ENCODE data around the gene DLG4.

The DLG4 gene

DNA sequence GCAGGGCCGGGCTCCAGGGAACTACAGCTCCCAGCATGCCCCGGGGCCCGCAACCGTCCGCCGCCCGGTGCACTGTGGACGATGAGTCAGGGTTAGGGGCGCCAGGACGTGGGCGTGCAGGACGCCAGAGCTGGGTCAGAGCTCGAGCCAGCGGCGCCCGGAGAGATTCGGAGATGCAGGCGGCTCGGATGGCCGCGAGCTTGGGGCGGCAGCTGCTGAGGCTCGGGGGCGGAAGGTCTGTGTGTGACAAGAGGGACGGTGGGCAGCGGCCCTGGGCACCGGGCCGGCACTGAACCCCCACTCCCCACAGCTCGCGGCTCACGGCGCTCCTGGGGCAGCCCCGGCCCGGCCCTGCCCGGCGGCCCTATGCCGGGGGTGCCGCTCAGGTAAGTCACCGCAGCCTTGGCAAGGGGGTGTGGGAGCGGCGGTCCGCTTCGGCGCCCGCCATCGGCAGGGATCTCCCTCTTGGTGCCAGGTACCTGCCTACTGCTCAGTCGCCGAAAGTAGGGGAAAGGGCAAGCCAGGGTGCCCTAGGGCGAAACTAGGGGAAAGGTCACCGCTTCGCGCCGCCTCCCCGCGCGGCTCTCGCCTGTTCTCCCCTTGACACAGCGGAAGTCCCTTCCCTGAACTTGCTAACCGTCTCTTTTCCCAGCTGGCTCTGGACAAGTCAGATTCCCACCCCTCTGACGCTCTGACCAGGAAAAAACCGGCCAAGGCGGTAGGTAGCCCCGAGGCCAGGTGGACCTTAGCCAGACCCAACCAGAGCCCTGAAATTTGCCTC lies at the start of gene DLG4, which contains the start of gene ACADVL:
Gene DLG4 (minus strand): TSS at position 25 of the 781 bp plus-strand sequence.
Gene ACADVL (plus strand): TSS at position 127 of the 781 bp plus-strand sequence. CDS start 47 bp downstream, at position 174.
- DNase-seq (ENCODE audit: low read depth), result peak; percentile 94

DNA sequence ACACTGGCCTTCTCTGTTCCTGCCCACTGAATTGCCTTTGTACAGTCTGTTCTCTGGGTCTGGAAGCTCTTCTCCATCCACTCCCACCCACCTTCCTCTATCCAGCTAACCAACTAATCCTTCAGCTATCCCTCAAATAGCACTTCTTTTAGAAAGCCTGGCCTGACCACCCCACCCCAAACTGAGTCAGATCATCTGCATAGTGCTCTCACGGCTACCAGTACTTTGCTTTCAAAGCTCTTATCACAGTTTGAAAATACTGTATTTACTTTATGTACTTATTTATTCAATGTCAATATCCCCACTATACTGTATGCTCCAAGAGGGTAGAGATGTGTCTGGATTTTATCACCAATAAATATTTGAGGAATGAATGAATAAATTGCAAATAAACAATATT lies 47.1 kb upstream of the DLG4 start:
- DNase-seq (ENCODE audit: low read depth), result peak; percentile 76

DNA sequence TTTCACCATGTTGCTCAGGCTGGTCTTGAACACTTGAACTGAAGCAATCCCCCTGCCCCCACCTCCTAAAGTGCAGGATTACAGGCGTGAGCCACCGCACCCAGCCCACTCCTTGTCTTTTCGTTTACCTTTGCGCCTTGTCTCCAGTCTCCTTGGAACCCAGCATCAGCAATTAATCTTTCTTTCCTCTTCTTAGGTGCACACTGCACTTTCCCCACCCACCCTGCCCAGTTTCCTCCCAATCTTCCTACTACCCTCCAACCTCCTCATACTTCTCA lies 44.1 kb upstream of the DLG4 start:
- DNase-seq (ENCODE audit: low read depth), result no peak

DNA sequence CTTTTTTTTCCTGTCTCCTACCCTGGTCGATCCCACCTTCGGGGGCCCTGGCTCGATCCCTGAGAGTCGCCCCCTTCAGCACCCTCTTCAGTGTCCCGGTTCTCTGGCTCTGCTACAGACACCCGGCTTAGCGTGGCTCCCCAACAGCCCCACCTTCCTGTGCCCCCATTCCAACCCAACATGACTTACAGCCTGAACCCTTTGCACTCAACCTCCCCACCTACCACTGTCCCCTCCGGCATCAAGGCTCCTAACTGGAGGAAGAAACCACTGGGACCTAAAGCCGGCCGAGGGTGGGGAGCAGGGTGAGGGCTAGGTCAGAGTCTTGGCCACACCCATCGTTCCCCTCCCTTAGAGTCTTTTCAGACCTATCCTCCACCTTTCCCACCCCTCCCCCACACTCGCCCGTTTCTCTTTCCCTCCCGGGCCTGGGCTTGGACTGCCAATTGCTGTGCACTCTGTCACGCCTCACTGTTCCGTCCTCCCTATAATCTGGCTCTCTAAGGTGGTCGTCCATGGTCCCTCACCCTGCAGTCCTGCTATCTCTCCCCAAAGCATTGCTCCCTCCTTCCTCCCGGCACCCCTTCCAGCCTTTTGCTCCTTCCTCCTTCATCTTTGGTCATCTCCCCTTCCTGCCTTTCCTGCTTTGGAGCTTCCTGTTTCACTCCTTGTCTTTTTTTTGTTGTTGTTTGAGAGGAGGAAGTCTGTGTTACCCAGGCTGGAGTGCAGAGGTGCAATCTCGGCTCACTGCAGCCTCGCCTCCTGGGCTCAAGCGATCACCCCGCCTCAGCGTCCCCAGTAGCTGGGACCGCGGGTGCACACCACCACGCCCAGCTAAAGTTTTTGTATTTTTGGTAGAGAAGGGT lies 43.5 kb upstream of the DLG4 start:
- no peak for DNase-seq (ENCODE audit: low read depth)

DNA sequence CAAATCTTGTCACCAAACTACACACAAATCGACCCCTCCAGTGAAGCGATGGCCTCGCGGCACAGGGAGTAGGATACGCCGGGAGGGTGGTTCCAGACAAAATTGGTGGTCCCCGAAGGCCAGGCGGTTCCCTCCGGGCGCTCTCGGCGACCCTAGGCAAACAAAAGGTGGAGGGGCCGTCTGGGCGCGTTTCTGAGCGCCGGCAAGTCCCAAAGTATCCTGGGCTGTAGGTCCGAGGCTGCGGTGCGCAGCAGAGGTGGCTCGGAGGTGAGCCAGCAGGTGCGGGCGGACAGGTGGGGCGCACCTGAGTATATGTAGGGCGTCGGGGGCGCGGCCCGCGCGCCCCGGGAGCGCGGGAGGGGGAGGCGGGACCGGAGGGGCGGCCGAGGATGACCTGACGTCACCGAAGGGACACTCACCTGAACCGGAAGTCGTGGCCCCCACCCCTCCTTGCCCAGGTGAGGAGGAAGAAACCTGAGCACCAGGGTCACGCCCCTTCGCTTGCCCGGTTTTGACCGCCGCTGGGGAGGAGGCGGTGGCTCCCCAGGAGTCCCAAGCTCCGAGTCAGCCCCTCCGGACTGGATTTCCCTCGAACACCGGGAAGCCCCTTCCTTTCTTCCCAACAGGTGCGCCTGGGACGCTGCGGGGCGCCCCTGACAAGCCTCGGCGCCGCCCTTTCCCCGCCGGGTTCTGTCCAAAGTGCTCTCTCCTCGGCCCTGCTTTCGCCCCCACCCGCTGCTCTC lies 42.7 kb upstream of the DLG4 start, which contains the start of gene CLDN7:
Gene CLDN7 (minus strand): TSS at position 287 of the 743 bp plus-strand sequence. CDS start 435 bp downstream, outside the sequence.
- DNase-seq (ENCODE audit: low read depth), result no peak

DNA sequence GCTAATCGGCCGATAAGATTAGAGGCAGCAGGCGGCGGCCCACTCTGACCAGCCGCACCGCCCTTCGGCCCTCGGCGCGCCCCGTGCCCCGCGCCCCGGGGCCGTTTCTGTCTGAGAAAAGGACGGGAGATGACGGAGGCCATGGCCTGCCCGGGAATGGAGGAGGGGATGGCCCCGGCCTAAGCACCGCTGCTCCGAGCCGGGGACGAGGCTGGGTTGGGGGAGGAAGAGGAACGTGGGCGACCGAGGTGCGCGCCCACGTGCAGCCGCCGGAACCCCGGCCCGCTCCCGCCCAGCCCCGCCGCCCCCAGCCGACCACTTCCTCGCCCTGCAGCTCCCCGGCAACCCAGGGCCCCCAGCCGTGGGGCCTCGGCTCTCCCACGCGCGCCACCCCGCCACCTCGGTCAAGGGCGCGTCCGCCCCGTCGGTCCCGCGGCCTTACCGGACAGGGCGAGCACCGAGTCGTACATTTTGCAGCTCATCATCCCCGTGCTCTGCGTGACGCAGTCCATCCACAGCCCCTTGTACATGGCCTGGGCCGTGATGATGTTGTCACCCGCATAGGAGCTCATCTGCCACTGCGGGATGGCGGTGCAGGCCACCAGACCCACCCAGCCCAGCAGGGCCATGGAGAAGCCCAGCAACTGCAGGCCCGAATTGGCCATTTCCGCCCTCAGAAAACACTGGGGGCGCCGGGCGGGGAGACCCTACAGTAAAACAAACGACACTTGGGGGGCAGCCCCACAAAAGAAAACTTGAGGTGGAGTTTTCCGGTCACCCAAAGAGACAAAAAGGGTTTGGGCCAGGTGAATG lies 41.9 kb upstream of the DLG4 start:
- DNase-seq (ENCODE audit: low read depth), result no peak

DNA sequence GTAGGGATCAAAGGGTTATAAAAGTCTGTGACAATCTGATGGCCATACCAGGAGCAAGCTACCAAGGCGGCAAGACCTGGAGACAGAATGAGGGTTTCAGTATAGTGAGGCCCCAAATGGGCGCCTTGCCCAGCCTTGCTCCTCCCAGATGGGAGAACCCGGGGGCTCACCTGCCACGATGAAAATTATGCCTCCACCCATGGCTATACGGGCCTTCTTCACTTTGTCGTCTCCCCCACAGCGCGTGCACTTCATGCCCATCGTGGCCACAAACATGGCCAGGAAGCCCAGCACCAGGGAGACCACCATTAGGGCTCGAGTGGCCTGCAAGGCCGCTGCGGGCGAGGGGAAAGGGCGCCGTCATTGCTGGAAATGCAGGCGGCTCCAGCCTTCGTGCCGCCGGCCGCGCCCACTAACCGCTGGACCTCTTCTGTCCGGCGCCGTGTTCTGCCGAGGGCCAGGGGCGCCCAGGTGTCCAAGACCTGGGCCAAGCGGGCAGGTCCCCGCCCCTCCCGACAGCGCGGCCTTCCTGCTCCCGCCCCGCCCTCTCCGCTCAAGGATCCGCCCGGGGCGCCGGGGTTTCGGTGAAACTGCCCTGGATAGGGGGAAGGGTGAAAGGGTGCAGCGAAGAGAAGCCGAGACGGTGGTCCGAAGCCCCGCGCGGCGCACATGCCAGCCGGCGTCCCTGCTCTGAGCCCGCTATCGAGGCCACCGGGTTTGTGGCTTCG lies 41.2 kb upstream of the DLG4 start:
- no peak for DNase-seq (ENCODE audit: low read depth)

DNA sequence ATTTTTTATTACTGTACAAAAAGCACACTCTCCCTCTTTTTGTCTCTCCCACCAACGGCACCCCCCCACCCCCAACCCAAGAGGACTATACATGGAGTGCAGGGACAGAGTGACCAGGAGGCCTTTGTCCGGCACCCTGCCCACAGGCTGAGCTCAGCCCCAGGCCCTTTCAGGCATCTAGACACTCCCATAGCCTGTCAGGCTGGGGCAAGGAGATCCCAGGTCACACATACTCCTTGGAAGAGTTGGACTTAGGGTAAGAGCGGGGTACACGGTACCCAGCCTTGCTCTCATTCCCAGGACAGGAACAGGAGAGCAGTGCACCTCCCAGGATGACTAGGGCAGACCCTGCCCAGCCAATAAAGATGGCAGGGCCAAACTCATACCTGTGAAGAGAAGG lies 40.5 kb upstream of the DLG4 start:
- no peak for DNase-seq (ENCODE audit: low read depth)

DNA sequence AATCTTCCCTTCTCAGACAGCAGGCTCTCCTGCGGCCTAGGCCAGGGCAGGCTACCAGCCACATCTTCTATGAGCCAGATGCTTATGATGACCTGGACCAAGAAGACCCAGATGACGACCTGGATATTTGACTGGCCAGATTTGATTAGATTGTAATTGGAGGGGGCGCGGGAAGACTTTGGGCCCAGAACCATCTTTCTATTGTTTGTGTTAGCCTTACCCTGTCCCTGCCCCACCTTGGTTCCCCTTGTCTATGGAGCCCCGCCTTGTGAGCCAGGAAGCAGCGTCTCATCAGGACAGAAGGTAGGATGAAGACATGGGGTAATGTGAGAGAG lies 39.9 kb upstream of the DLG4 start:
- DNase-seq (ENCODE audit: low read depth), result no peak

DNA sequence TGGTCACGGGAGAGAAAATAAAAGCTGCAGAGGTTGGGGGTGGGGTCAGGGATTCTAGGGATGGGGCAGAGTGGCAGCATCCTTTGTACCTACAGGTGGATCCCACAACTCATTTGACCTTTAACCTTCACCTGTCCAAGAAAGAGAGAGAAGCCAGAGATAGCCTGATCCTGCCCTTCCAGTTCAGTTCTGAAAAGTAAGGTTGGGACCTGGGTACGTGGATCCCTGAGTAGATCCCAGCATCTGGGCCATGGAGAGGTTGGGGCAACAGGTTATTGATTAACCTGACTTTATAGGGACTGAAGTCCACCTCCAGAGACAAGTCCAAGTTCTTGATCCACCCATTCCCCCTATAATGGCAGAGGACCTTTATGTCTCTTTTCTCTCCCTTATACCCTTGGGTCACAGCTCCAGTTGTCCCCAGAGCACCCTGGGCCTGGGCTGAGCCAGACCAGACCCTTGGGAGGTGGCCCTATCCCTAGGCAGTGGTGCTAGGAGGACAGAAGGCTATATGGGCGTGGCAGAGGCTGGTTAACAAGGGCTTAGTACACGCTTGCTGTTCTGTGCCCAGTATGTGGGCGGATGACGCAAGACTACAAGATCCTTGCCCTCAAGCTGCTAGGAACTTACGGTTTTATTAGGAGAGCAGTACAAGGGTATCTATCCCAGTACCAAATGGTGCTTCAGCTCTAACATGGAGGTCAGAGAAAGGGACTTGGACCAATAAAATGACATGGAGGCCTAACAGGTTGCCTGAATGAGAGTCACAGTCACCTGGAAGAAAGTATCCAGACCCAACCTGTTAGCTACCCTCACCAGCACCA lies 39.3 kb upstream of the DLG4 start:
- DNase-seq (ENCODE audit: low read depth), result peak; percentile 28

DNA sequence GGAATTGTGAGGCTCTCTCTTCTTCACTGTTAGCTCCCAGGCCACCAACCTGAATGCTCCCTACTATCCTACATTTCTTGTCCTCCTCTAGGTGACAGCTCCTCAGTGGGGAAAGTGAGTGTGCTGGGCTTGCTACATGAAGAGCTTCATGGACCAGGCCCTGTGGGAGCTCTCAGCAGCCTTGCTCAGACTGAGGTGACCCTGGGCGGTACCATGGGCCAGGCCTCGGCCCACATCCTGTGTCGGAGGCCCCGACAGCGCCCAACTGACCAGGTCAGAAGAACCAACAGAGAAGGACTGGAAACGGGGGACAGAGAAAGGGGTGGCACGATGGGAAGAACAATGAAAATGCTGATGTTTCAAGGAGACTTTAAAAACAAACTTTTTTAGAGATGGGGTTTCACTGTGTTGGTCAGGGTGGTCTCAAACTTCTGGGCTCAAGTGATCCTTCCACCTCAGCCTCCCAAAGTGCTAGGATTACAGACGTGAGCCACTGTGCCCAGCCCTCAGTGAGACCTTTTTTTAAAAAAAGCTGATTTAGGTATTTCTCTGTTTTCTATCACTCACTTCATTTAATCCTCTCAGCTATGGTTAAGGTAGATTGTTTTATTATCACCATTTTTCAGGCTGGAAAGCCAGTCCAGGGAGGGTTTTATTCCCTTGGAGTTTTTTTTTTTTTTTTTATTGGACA lies 37.3 kb upstream of the DLG4 start:
- no peak for DNase-seq (ENCODE audit: low read depth)

DNA sequence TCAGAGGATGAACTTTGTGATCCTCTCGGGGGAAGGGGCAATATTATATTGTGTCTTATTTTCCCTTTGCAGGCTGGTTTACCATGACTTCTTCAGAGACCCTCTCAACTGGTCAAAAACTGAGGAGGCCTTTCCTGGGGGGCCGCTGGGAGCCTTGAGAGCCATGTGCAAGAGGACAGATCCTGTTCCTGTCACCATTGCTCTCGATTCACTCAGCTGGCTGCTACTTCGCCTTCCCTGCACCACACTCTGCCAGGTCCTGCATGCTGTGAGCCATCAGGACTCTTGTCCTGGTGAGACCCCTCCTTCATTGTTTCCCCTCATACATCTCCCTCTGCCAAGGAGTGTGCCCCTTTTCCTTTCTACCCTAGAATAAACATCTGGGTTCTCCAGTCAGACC lies 34.9 kb upstream of the DLG4 start:
- no peak for DNase-seq (ENCODE audit: low read depth)

DNA sequence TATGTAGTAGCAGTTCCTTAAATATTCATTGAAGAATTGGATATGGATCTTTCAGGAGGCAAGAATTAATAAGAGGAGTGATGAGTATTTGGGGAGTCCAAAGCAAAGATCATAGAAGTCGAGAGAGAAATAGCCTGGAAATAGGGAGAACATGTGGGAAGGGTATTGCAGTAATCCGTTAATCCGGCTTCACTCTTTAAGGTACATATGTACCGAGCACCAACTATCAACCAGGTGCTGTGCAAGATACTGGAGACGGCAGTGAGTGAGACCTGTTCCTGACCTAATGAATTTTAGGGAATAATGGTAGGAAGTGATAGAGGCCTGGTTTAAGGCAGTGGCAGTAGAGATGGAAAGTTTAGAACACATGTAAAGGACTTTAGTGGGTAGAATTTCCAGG lies 33.4 kb upstream of the DLG4 start:
- DNase-seq (ENCODE audit: low read depth), result no peak

DNA sequence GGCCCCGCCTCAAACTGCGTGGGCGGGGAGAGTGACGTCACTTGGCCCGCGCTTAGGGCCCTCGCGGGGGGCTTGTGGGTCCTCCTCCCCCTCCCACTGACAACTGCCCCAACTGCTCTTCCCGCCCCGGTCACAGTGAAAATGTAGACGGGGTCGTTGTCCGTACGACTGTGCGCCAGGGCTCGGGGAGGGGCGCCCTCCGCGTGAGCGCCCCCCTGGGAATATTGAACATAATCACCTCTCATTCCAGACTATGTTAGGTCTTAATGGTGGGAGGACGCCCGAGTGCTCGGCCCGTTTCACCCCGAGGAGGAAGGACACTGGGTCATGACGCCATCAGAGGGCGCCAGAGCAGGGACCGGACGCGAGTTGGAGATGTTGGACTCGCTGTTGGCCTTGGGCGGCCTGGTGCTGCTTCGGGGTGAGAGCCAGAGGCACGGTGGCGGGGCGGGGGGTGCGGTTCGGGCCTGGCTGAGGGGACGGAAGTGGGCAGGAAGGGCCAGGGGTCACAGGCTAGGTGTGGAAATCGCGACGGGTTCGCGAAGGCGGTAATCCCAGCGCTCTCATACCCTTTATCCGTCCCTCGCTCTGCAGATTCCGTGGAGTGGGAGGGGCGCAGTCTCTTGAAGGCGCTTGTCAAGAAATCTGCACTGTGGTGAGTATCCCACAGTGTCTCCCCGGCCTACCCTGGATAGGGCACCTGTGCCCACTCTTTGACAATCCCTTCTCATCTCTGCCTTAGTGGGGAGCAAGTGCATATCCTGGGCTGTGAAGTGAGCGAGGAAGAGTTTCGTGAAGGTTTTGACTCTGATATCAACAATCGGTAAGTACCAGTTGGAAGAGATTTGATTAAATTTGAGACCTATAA lies 32.8 kb upstream of the DLG4 start, which contains the start of gene ELP5:
Gene ELP5 (plus strand): TSS at position 40 of the 868 bp plus-strand sequence. CDS start 336 bp downstream, at position 376.
- DNase-seq (ENCODE audit: low read depth), result peak; percentile 96

DNA sequence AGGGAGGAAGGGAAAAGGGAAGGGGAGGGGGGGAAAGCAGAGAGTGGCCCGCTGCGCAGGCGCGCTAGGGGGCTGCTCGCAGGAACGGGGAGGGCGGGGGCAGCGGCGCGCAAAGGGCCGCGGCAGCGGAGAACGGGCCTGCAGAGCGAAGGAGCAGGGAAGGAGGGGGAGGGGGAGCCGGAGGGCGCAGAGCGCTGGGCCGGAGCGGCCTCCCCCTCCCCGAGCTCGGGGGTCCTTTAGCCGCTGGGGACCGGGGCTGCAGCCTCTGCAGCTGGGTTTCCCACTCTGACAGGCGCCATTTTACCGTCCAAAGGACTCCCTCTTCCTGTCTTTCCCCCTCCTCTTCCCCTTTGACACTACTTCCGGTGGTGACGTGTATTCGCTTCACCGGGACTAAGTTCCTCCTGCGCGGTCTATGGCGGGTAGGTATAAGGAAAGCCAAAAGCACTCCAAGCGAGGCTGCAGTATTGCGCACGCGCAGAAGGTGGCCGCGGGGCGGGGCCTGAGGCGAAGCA lies 32.1 kb upstream of the DLG4 start, which contains the start of gene CTDNEP1:
Gene CTDNEP1 (minus strand): TSS at position 74 of the 515 bp plus-strand sequence. CDS start 438 bp downstream, outside the sequence.
- peak; percentile 100 for DNase-seq (ENCODE audit: low read depth)

DNA sequence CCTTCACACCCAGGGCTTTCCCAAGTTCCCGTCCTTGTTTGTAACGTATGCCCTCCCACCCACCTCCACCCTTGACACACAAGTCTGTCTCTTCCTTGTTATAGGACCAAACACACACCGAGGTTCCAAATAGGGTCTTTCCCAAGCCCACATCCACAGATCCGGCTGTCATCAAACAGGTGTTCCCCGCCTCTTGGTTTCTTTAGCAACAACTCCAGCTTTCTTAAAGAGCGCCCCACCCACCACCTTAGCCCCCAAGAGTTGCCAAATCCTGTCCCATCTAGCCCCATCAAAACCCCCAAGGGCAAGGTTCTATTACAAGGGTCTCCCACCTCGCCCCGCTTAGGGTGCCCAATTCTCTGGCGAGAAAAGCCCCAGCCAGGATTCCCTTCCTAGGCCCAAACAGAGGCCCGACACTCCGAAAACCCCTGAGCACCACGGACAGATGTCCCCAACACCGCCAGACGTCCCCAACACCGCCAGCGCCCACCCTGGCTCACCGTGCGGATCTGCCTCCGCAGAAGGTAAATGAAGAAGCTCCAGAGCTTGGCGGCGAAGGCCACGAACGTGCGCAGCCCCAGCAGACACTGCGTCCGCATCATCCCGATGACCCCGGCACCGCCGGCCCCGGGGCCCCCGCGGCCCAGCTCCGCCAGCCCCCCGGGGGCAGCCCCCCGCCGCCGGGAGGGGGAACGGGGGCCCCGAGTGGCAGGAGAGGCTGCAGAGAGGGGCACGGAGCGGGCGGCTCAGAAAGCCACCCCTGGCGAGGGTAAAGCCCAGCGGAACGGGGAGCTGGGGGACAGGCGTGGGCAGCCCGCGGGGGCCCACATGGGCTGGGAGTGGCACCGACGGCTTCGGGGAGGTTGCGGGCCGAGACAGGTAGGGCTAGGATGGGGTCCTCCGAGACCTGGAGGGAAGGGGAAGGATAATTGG lies 31.3 kb upstream of the DLG4 start:
- no peak for DNase-seq (ENCODE audit: low read depth)

DNA sequence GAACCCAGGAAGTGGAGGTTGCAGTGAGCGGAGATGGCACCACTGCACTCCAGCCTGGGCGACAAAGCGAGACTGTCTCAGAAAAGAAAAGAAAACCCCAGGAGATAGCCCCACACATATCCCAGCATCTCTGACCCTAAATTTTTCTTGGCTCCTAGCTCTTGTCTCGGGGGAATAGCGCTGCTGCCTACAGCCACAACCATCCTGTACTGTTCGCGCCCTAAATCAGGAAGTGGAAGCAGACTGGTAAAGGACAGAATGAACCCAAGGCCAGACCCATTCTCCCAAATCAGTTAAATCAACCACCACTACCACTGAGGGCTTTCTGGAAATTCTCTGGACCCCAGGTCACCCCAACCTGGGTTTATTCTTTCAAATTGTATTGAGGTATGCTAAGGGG lies 30.2 kb upstream of the DLG4 start:
- no peak for DNase-seq (ENCODE audit: low read depth)
